Measurements from ENCODE around the gene PRR5.
"Not testable (repeated sequence)": the region's sequence is repeated elsewhere in the genome, so short reads cannot be mapped to it uniquely, and the experiment has no call there.

PRR5 gene

GRCh38 chr22:44676441-44677352, 25.3 kb upstream of the PRR5 start:
- no peak overlapping the region for H3K4me3 ChIP-seq (ENCODE audit: low read depth, low read length)
- H3K27me3 ChIP-seq (ENCODE audit: control insufficient read depth, insufficient read depth, low read length), result no peaks in the 10 kb centered on the region
- no peak overlapping the region for H3K9ac ChIP-seq (ENCODE audit: low read length)
- peaks cover 11% of the 10 kb centered on the region for H3K4me1 ChIP-seq (ENCODE audit: control insufficient read depth, insufficient read depth, low read length)
- H3K27ac ChIP-seq (ENCODE audit: low read depth, low read length), result no peak overlapping the region
- no peaks in the 10 kb centered on the region for H3K9me3 ChIP-seq (ENCODE audit: control insufficient read depth, insufficient read depth, low read depth, low read length)
- H3K36me3 ChIP-seq (ENCODE audit: control insufficient read depth, insufficient read depth, low read length), result no peaks in the 10 kb centered on the region

DNA sequence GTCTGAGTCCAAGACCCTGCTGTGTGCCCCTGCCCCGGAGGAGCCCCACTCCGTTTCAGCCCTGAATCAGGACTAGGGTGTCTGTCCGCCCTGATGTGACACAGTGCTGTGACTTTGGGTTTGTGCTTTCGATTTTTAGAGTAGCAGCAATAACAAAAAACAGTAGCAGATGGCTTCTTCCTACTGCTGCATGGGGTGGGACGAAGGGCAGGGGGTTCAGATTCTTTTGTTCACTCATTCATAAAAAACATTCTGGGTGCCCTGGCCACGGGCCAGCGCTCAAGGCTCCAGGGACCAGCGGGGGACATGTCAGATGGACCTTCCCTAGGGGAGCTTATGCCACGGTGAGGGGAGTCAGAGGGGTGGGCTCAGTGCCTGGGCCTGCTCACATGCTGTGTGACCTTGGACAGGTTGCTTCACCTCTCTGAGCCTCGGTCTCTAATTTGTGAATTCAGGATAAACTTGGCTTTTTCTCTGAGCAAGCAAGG, 24.6 kb upstream of the PRR5 start:
- Histone ChIP-seq H3K9ac (ENCODE audit: low read length) (no peak overlapping the region), H3K9me3 (ENCODE audit: control insufficient read depth, insufficient read depth, low read depth, low read length) (no peaks in the 10 kb centered on the region), H3K4me1 (ENCODE audit: control insufficient read depth, insufficient read depth, low read length) (peaks cover 11% of the 10 kb centered on the region), H3K4me3 (ENCODE audit: low read depth, low read length) (no peak overlapping the region), H3K27ac (ENCODE audit: low read depth, low read length) (no peak overlapping the region), H3K36me3 (ENCODE audit: control insufficient read depth, insufficient read depth, low read length) (no peaks in the 10 kb centered on the region), H3K27me3 (ENCODE audit: control insufficient read depth, insufficient read depth, low read length) (no peaks in the 10 kb centered on the region)

GRCh38 chr22:44677871-44678555, 24.0 kb upstream of the PRR5 start:
- H3K27ac ChIP-seq (ENCODE audit: low read depth, low read length), result no peak overlapping the region
- H3K9ac ChIP-seq (ENCODE audit: low read length), result no peak overlapping the region
- H3K9me3 ChIP-seq (ENCODE audit: control insufficient read depth, insufficient read depth, low read depth, low read length), result no peaks in the 10 kb centered on the region
- no peak overlapping the region for H3K4me3 ChIP-seq (ENCODE audit: low read depth, low read length)
- peaks cover 11% of the 10 kb centered on the region for H3K4me1 ChIP-seq (ENCODE audit: control insufficient read depth, insufficient read depth, low read length)
- H3K27me3 ChIP-seq (ENCODE audit: control insufficient read depth, insufficient read depth, low read length), result no peaks in the 10 kb centered on the region
- H3K36me3 ChIP-seq (ENCODE audit: control insufficient read depth, insufficient read depth, low read length), result no peaks in the 10 kb centered on the region

DNA sequence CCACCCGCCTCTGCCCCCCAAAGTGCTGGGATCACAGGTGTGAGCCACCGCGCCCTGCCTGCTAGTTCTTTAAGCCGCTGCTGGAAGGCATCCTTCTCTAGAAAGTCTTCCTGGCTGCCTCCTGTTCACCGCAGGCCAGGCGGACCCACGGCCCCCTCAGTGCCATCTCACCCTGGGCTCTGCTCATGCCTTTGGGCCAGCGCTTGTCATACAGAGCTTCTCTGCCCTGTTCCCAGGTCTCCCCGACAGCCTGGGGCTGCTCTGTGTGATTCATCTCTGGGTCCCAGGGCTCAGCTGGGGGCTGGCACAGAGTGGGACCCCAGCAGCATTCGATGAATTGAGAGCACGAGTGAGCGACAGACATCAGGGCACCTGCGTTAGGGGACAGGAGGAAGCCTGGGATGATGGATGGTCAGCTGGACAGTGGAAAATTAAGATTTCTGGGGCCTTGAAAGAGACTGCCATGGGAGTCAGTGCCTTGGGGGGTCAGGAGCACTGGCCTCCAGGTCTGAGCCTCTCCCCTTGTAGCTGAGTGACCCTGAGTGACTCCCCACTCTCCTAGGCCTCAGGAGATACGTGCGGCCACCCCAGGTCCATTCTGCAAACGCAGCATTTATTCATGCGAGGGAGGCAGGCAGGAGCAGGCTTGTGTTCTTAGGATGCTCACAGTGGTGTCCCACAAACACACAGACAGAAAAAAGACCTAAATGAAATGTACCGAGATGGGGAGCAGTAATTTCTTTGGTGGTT, 23.3 kb upstream of the PRR5 start:
- H3K9me3 ChIP-seq (ENCODE audit: control insufficient read depth, insufficient read depth, low read depth, low read length), result no peaks in the 10 kb centered on the region
- no peaks in the 10 kb centered on the region for H3K36me3 ChIP-seq (ENCODE audit: control insufficient read depth, insufficient read depth, low read length)
- no peak overlapping the region for H3K9ac ChIP-seq (ENCODE audit: low read length)
- H3K4me3 ChIP-seq (ENCODE audit: low read depth, low read length), result no peak overlapping the region
- no peak overlapping the region for H3K27ac ChIP-seq (ENCODE audit: low read depth, low read length)
- no peaks in the 10 kb centered on the region for H3K27me3 ChIP-seq (ENCODE audit: control insufficient read depth, insufficient read depth, low read length)
- peaks cover 11% of the 10 kb centered on the region for H3K4me1 ChIP-seq (ENCODE audit: control insufficient read depth, insufficient read depth, low read length)

DNA sequence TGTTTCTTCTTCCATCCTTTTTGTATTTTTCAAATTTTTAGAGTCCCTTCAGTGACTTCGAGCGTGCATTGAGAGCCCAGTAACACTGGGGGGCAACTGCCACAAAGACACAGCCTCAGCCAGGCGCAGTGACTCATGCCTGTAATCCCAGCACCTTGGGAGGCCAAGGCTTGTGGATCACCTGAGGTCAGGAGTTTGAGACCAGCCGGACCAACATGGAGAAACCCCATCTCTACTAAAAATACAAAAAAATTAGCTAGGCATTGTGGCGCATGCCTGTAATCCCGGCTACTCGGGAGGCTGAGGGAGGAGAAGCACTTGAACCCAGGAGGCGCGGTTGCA, 22.7 kb upstream of the PRR5 start:
- H3K4me3 ChIP-seq (ENCODE audit: low read depth, low read length); H3K27me3 ChIP-seq (ENCODE audit: control insufficient read depth, insufficient read depth, low read length); H3K9ac ChIP-seq (ENCODE audit: low read length); H3K36me3 ChIP-seq (ENCODE audit: control insufficient read depth, insufficient read depth, low read length); H3K9me3 ChIP-seq (ENCODE audit: control insufficient read depth, insufficient read depth, low read depth, low read length); H3K27ac ChIP-seq (ENCODE audit: low read depth, low read length): not testable (repeated sequence)
- H3K4me1 ChIP-seq (ENCODE audit: control insufficient read depth, insufficient read depth, low read length), result peaks cover 11% of the 10 kb centered on the region

DNA sequence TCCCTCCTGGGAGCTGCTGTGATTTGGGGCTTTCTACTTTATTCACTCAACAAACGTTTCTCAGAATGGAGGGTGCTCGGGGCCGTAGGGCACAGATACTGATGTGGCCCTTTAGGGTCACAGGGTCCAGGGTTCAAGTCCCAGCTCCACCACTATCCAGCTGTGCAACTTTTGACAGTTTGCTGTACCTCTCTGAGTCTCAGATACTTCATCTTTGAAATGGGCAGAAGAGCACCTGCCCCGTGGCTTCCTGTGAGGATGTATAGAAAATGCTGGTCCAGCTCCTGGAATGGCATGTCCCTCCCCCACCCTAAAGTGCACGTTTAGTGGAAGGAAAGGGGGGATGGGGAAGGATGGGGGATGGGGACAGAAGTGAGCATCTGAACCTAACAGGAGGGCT, 21.9 kb upstream of the PRR5 start:
- Histone ChIP-seq H3K36me3 (ENCODE audit: control insufficient read depth, insufficient read depth, low read length) (no peaks in the 10 kb centered on the region), H3K9ac (ENCODE audit: low read length) (no peak overlapping the region), H3K27me3 (ENCODE audit: control insufficient read depth, insufficient read depth, low read length) (no peaks in the 10 kb centered on the region), H3K4me1 (ENCODE audit: control insufficient read depth, insufficient read depth, low read length) (peaks cover 16% of the 10 kb centered on the region), H3K4me3 (ENCODE audit: low read depth, low read length) (no peak overlapping the region), H3K9me3 (ENCODE audit: control insufficient read depth, insufficient read depth, low read depth, low read length) (no peaks in the 10 kb centered on the region), H3K27ac (ENCODE audit: low read depth, low read length) (no peak overlapping the region)

DNA sequence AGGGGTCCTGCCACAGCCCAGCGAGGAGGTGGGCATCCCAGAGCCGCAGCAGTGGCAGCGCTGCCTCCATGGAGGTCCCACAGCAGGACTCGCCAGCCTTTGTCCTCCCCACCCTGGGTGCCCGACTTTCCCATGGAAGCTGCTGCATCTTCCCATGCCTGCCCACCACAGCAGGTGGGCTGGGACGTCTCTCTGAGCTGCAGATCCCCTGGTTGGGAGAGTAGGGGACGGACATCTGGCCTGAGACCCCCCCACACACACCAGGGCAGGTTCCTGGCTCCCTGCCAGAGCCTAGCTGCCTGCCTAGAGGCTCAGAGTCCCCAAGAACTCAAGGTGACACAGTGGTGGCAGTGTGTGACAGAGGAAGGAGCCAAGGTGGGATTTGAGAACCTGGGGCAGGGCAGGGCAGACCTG, 21.5 kb upstream of the PRR5 start:
- Histone ChIP-seq H3K27ac (ENCODE audit: low read depth, low read length) (no peak overlapping the region), H3K27me3 (ENCODE audit: control insufficient read depth, insufficient read depth, low read length) (no peaks in the 10 kb centered on the region), H3K9me3 (ENCODE audit: control insufficient read depth, insufficient read depth, low read depth, low read length) (no peaks in the 10 kb centered on the region), H3K4me3 (ENCODE audit: low read depth, low read length) (no peak overlapping the region), H3K4me1 (ENCODE audit: control insufficient read depth, insufficient read depth, low read length) (peaks cover 20% of the 10 kb centered on the region), H3K9ac (ENCODE audit: low read length) (no peak overlapping the region), H3K36me3 (ENCODE audit: control insufficient read depth, insufficient read depth, low read length) (no peaks in the 10 kb centered on the region)

- Histone ChIP-seq H3K27ac (ENCODE audit: low read depth, low read length) (no peak overlapping the region), H3K4me1 (ENCODE audit: control insufficient read depth, insufficient read depth, low read length) (peaks cover 13% of the 10 kb centered on the region; the same call in 1 of the 2 replicates), H3K9me3 (ENCODE audit: control insufficient read depth, insufficient read depth, low read depth, low read length) (no peaks in the 10 kb centered on the region), H3K36me3 (ENCODE audit: control insufficient read depth, insufficient read depth, low read length) (no peaks in the 10 kb centered on the region), H3K9ac (ENCODE audit: low read length) (no peak overlapping the region), H3K4me3 (ENCODE audit: low read depth, low read length) (no peak overlapping the region), H3K27me3 (ENCODE audit: control insufficient read depth, insufficient read depth, low read length) (no peaks in the 10 kb centered on the region)
Measured at GRCh38 chr22:44682556-44683168, 19.3 kb upstream of the PRR5 start.

DNA sequence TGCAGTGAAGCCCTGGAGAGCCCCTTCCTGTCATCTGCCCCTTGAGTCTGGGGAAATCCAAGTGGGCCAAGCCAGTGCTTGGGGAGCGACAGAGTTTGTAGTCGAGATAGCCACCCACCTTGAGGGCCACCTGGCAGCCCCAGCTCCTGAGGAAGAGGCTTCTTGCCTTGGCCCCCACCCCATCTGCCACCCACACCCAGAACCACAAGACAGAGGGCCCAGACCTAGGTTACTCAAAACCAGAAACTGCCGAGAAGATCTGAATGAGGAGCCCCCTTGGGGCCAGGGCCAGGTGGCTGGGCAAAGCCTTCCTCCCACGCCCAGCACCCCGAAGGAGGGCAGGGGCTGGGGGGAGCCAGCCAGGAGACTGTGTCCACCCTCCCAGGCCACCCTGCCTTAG, 18.8 kb upstream of the PRR5 start:
- Histone ChIP-seq H3K4me1 (ENCODE audit: control insufficient read depth, insufficient read depth, low read length) (peaks cover 13% of the 10 kb centered on the region; the same call in 1 of the 2 replicates), H3K9me3 (ENCODE audit: control insufficient read depth, insufficient read depth, low read depth, low read length) (no peaks in the 10 kb centered on the region), H3K4me3 (ENCODE audit: low read depth, low read length) (no peak overlapping the region), H3K9ac (ENCODE audit: low read length) (no peak overlapping the region), H3K27me3 (ENCODE audit: control insufficient read depth, insufficient read depth, low read length) (no peaks in the 10 kb centered on the region), H3K27ac (ENCODE audit: low read depth, low read length) (no peak overlapping the region), H3K36me3 (ENCODE audit: control insufficient read depth, insufficient read depth, low read length) (no peaks in the 10 kb centered on the region)

DNA sequence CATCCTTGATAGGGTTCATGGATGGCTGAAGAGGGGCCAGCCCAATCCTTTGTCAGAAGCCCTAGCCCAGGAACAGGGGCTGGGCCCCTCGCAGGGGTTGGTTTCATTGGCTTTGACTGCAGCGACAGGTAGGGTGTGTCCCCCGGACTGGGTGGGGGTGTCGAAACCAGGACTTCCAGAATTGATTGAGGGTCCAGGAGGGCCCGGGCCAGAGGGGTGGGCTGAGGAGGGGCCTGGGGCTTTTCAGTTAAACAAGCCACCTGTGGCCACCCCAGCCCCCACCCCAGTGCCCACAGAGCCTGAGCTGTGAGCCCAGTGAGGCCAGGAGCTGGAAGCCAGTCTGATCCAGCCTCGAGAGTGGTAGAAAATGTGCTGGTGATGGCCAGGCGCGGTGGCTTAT, 18.1 kb upstream of the PRR5 start:
- Histone ChIP-seq H3K36me3 (ENCODE audit: control insufficient read depth, insufficient read depth, low read length) (no peaks in the 10 kb centered on the region), H3K4me3 (ENCODE audit: low read depth, low read length) (no peak overlapping the region), H3K27me3 (ENCODE audit: control insufficient read depth, insufficient read depth, low read length) (no peaks in the 10 kb centered on the region), H3K27ac (ENCODE audit: low read depth, low read length) (no peak overlapping the region), H3K4me1 (ENCODE audit: control insufficient read depth, insufficient read depth, low read length) (peaks cover 13% of the 10 kb centered on the region; the same call in 1 of the 2 replicates), H3K9me3 (ENCODE audit: control insufficient read depth, insufficient read depth, low read depth, low read length) (no peaks in the 10 kb centered on the region), H3K9ac (ENCODE audit: low read length) (no peak overlapping the region)

All from HUES6 (cell line).